Measurements from ENCODE around the gene CNGA3. TPM values are rescaled to one million over a fixed set of nuclear protein-coding genes. Genes with fewer than 3 reads are reported as not detected.
"Not testable (repeated sequence)": the region's sequence is repeated elsewhere in the genome, so short reads cannot be mapped to it uniquely, and the experiment has no call there.

Gene CNGA3
- total RNA-seq, 2 experiments from 2014 or later = not detected

GRCh38 chr2:98311771-98312545 is 34.3 kb upstream of the CNGA3 start:
- POLR2A ChIA-PET = no interaction called here
- Mint-ChIP-seq H3K27ac (no peak overlapping the region), H3K36me3 (no peaks in the 10 kb centered on the region), H3K9me3 (peaks cover 1% of the 10 kb centered on the region), H3K4me1 (no peaks in the 10 kb centered on the region), H3K27me3 (peaks cover 38% of the 10 kb centered on the region), H3K4me3 (no peak overlapping the region)
- ATAC-seq (ENCODE audit: low read depth) (no peak), DNase-seq (no peak)

- Mint-ChIP-seq H3K4me1 (no peaks in the 10 kb centered on the region), H3K27me3 (peaks cover 31% of the 10 kb centered on the region), H3K27ac (no peak overlapping the region), H3K36me3 (no peaks in the 10 kb centered on the region), H3K9me3 (peaks cover 5% of the 10 kb centered on the region), H3K4me3 (no peak overlapping the region)
- POLR2A ChIA-PET = no interaction called here
- ATAC-seq (ENCODE audit: low read depth) (no peak), DNase-seq (no peak)
These were observed 32.6 kb upstream of the CNGA3 start for GRCh38 chr2:98313492-98314250.

GRCh38 chr2:98314251-98314650 is 32.0 kb upstream of the CNGA3 start:
- Mint-ChIP-seq H3K4me3 (no peak overlapping the region), H3K9me3 (peaks cover 5% of the 10 kb centered on the region), H3K27ac (no peak overlapping the region), H3K36me3 (no peaks in the 10 kb centered on the region), H3K27me3 (peaks cover 31% of the 10 kb centered on the region), H3K4me1 (no peaks in the 10 kb centered on the region)
- no peak for DNase-seq
- ATAC-seq (ENCODE audit: low read depth) = no peak
- POLR2A ChIA-PET = no interaction called here

GRCh38 chr2:98315957-98316356 is 30.3 kb upstream of the CNGA3 start:
- POLR2A ChIA-PET = no interaction called here
- Mint-ChIP-seq H3K9me3 (peaks cover 11% of the 10 kb centered on the region), H3K27ac (no peak overlapping the region), H3K4me3 (no peak overlapping the region), H3K4me1 (no peaks in the 10 kb centered on the region), H3K27me3 (peaks cover 25% of the 10 kb centered on the region), H3K36me3 (peaks cover 5% of the 10 kb centered on the region)
- no peak for DNase-seq
- ATAC-seq (ENCODE audit: low read depth) = no peak

- peaks cover 25% of the 10 kb centered on the region for H3K27me3 Mint-ChIP-seq
- ATAC-seq (ENCODE audit: low read depth) (no peak), DNase-seq (no peak)
- H3K4me3 Mint-ChIP-seq = no peak overlapping the region
- H3K9me3 Mint-ChIP-seq = peaks cover 14% of the 10 kb centered on the region
- no peaks in the 10 kb centered on the region for H3K4me1 Mint-ChIP-seq
- H3K27ac Mint-ChIP-seq = no peak overlapping the region
- H3K36me3 Mint-ChIP-seq = peaks cover 5% of the 10 kb centered on the region
- POLR2A ChIA-PET = no interaction called here
These were observed 29.0 kb upstream of the CNGA3 start for GRCh38 chr2:98317214-98317613.

- POLR2A ChIA-PET; H3K4me3 Mint-ChIP-seq; H3K4me1 Mint-ChIP-seq; H3K36me3 Mint-ChIP-seq; H3K27ac Mint-ChIP-seq; DNase-seq; ATAC-seq (ENCODE audit: low read depth): not testable (repeated sequence)
- Mint-ChIP-seq H3K9me3 (peaks cover 17% of the 10 kb centered on the region), H3K27me3 (peaks cover 25% of the 10 kb centered on the region)
These were observed 26.1 kb upstream of the CNGA3 start for GRCh38 chr2:98320171-98320570.

GRCh38 chr2:98324181-98324580 is 22.1 kb upstream of the CNGA3 start:
- no peak overlapping the region for H3K27ac Mint-ChIP-seq
- no peak for DNase-seq
- H3K36me3 Mint-ChIP-seq = peaks cover 5% of the 10 kb centered on the region
- H3K4me1 Mint-ChIP-seq = no peaks in the 10 kb centered on the region
- H3K27me3 Mint-ChIP-seq = peaks cover 31% of the 10 kb centered on the region
- ATAC-seq (ENCODE audit: low read depth) = no peak
- POLR2A ChIA-PET = no interaction called here
- H3K4me3 Mint-ChIP-seq = no peak overlapping the region
- H3K9me3 Mint-ChIP-seq = peaks cover 12% of the 10 kb centered on the region

GRCh38 chr2:98327776-98328175 is 18.5 kb upstream of the CNGA3 start:
- ATAC-seq (ENCODE audit: low read depth) (no peak), DNase-seq (no peak)
- peaks cover 27% of the 10 kb centered on the region for H3K27me3 Mint-ChIP-seq
- POLR2A ChIA-PET = no interaction called here
- no peak overlapping the region for H3K4me3 Mint-ChIP-seq
- H3K4me1 Mint-ChIP-seq = no peaks in the 10 kb centered on the region
- H3K36me3 Mint-ChIP-seq = no peaks in the 10 kb centered on the region
- peaks cover 2% of the 10 kb centered on the region for H3K9me3 Mint-ChIP-seq
- H3K27ac Mint-ChIP-seq = no peak overlapping the region

- no peak for ATAC-seq (ENCODE audit: low read depth)
- H3K27ac Mint-ChIP-seq = no peak overlapping the region
These were observed 16.7 kb upstream of the CNGA3 start for GRCh38 chr2:98329549-98329948.

GRCh38 chr2:98332989-98333388 is 13.3 kb upstream of the CNGA3 start:
- Mint-ChIP-seq H3K36me3 (no peaks in the 10 kb centered on the region), H3K27me3 (peaks cover 13% of the 10 kb centered on the region), H3K4me3 (no peak overlapping the region), H3K9me3 (no peaks in the 10 kb centered on the region), H3K4me1 (no peaks in the 10 kb centered on the region), H3K27ac (no peak overlapping the region)
- ATAC-seq (ENCODE audit: low read depth) = no peak
- DNase-seq = no peak
- POLR2A ChIA-PET = no interaction called here

More at GRCh38 chr2:98329549-98329948, 16.7 kb upstream of the CNGA3 start:
- POLR2A ChIA-PET = no interaction called here
- Mint-ChIP-seq H3K36me3 (no peaks in the 10 kb centered on the region), H3K27me3 (peaks cover 20% of the 10 kb centered on the region), H3K4me1 (no peaks in the 10 kb centered on the region), H3K9me3 (no peaks in the 10 kb centered on the region), H3K4me3 (no peak overlapping the region)
- no peak for DNase-seq

GRCh38 chr2:98333922-98334321 is 12.3 kb upstream of the CNGA3 start:
- Mint-ChIP-seq H3K4me3 (no peak overlapping the region), H3K27ac (no peak overlapping the region), H3K36me3 (no peaks in the 10 kb centered on the region), H3K9me3 (no peaks in the 10 kb centered on the region), H3K4me1 (no peaks in the 10 kb centered on the region), H3K27me3 (peaks cover 16% of the 10 kb centered on the region)
- DNase-seq (no peak), ATAC-seq (ENCODE audit: low read depth) (no peak)
- POLR2A ChIA-PET = interaction anchor here (0.6 kb wide), 1 partner anchor 83 kb away, joined by 3 read pairs; no protein-coding TSS in a partner anchor

- DNase-seq = no peak
- Mint-ChIP-seq H3K27ac (no peak overlapping the region), H3K4me1 (no peaks in the 10 kb centered on the region), H3K9me3 (no peaks in the 10 kb centered on the region), H3K27me3 (peaks cover 21% of the 10 kb centered on the region), H3K4me3 (no peak overlapping the region), H3K36me3 (no peaks in the 10 kb centered on the region)
- ATAC-seq (ENCODE audit: low read depth) = no peak
- POLR2A ChIA-PET = interaction anchor here (0.6 kb wide), 1 partner anchor 84 kb away, joined by 3 read pairs; no protein-coding TSS in a partner anchor
These were observed 11.7 kb upstream of the CNGA3 start for GRCh38 chr2:98334439-98335078.

- H3K27ac Mint-ChIP-seq = no peak overlapping the region
These were observed 11.0 kb upstream of the CNGA3 start for GRCh38 chr2:98335271-98335670.

More at GRCh38 chr2:98335271-98335670, 11.0 kb upstream of the CNGA3 start:
- ATAC-seq (ENCODE audit: low read depth) (no peak), DNase-seq (no peak)
- no peak overlapping the region for H3K4me3 Mint-ChIP-seq
- peaks cover 23% of the 10 kb centered on the region for H3K27me3 Mint-ChIP-seq
- no peaks in the 10 kb centered on the region for H3K9me3 Mint-ChIP-seq
- no peaks in the 10 kb centered on the region for H3K4me1 Mint-ChIP-seq
- POLR2A ChIA-PET = no interaction called here
- H3K36me3 Mint-ChIP-seq = no peaks in the 10 kb centered on the region

Data from activated naive CD8-positive, alpha-beta T cell treated with anti-CD3 and anti-CD28 coated beads, Interleukin-2, amount 10 ng/mL, durations not matched to agents 7 days and 5 days (primary cell).